ENCODE data around the gene GRIK1.

The GRIK1 gene

GRCh38 chr21:29793712-29794111 is 146.1 kb downstream of the GRIK1 start:
- no peaks in the 10 kb centered on the region for H3K4me1 Mint-ChIP-seq
- H3K9me3 Mint-ChIP-seq: peaks cover 6% of the 10 kb centered on the region
- DNase-seq (ENCODE audit: low spot score in 2 of 2) (no peak), ATAC-seq (no peak)
- no peak overlapping the region for H3K4me3 Mint-ChIP-seq
- H3K36me3 Mint-ChIP-seq: no peaks in the 10 kb centered on the region
- no peak overlapping the region for H3K27ac Mint-ChIP-seq

GRCh38 chr21:29789393-29789792 is 150.4 kb downstream of the GRIK1 start:
- Mint-ChIP-seq H3K36me3 (no peaks in the 10 kb centered on the region), H3K9me3 (peaks cover 10% of the 10 kb centered on the region), H3K4me3 (no peak overlapping the region), H3K27ac (no peak overlapping the region), H3K4me1 (no peaks in the 10 kb centered on the region)
- ATAC-seq (no peak), DNase-seq (ENCODE audit: low spot score in 2 of 2) (no peak)

GRCh38 chr21:29788752-29789151 is 151.0 kb downstream of the GRIK1 start:
- no peaks in the 10 kb centered on the region for H3K36me3 Mint-ChIP-seq
- ATAC-seq (no peak), DNase-seq (ENCODE audit: low spot score in 2 of 2) (no peak)
- H3K27ac Mint-ChIP-seq: no peak overlapping the region
- H3K4me3 Mint-ChIP-seq: no peak overlapping the region
- H3K4me1 Mint-ChIP-seq: no peaks in the 10 kb centered on the region
- H3K9me3 Mint-ChIP-seq: peaks cover 10% of the 10 kb centered on the region

- Mint-ChIP-seq H3K4me1 (no peaks in the 10 kb centered on the region), H3K9me3 (peaks cover 10% of the 10 kb centered on the region), H3K36me3 (no peaks in the 10 kb centered on the region), H3K4me3 (no peak overlapping the region), H3K27ac (no peak overlapping the region)
- DNase-seq (ENCODE audit: low spot score in 2 of 2): no peak
- no peak for ATAC-seq
Observed at GRCh38 chr21:29787361-29787909, 152.4 kb downstream of the GRIK1 start.

GRCh38 chr21:29786496-29787360 is 153.1 kb downstream of the GRIK1 start:
- H3K4me3 Mint-ChIP-seq: no peak overlapping the region
- no peak for DNase-seq (ENCODE audit: low spot score in 2 of 2)
- H3K4me1 Mint-ChIP-seq: no peaks in the 10 kb centered on the region
- no peak for ATAC-seq
- H3K27ac Mint-ChIP-seq: no peak overlapping the region
- peaks cover 10% of the 10 kb centered on the region for H3K9me3 Mint-ChIP-seq
- H3K36me3 Mint-ChIP-seq: no peaks in the 10 kb centered on the region

- Mint-ChIP-seq H3K27ac (no peak overlapping the region), H3K4me3 (no peak overlapping the region), H3K36me3 (no peaks in the 10 kb centered on the region), H3K9me3 (peaks cover 3% of the 10 kb centered on the region), H3K4me1 (no peaks in the 10 kb centered on the region)
- no peak for DNase-seq (ENCODE audit: low spot score in 2 of 2)
- ATAC-seq: no peak
Observed at GRCh38 chr21:29777160-29777559, 162.6 kb downstream of the GRIK1 start.

GRCh38 chr21:29775462-29775861 is 164.3 kb downstream of the GRIK1 start:
- Mint-ChIP-seq H3K27ac (no peak overlapping the region), H3K36me3 (no peaks in the 10 kb centered on the region), H3K4me3 (no peak overlapping the region), H3K4me1 (no peaks in the 10 kb centered on the region), H3K9me3 (no peaks in the 10 kb centered on the region)
- no peak for DNase-seq (ENCODE audit: low spot score in 2 of 2)
- ATAC-seq: no peak

- Mint-ChIP-seq H3K9me3 (peaks cover 7% of the 10 kb centered on the region), H3K4me3 (no peak overlapping the region), H3K36me3 (no peaks in the 10 kb centered on the region), H3K27ac (no peak overlapping the region), H3K4me1 (no peaks in the 10 kb centered on the region)
- DNase-seq (ENCODE audit: low spot score in 2 of 2) (no peak), ATAC-seq (no peak)
Observed at GRCh38 chr21:29771491-29772066, 168.2 kb downstream of the GRIK1 start.

- ATAC-seq (no peak), DNase-seq (ENCODE audit: low spot score in 2 of 2) (no peak)
- Mint-ChIP-seq H3K36me3 (no peaks in the 10 kb centered on the region), H3K4me1 (no peaks in the 10 kb centered on the region), H3K27ac (no peak overlapping the region), H3K4me3 (no peak overlapping the region), H3K9me3 (peaks cover 4% of the 10 kb centered on the region)
Observed at GRCh38 chr21:29763674-29764073, 176.1 kb downstream of the GRIK1 start.

- H3K36me3 Mint-ChIP-seq: no peaks in the 10 kb centered on the region
- no peak for ATAC-seq
- no peak overlapping the region for H3K27ac Mint-ChIP-seq
- H3K4me1 Mint-ChIP-seq: no peaks in the 10 kb centered on the region
- H3K4me3 Mint-ChIP-seq: no peak overlapping the region
- no peak for DNase-seq (ENCODE audit: low spot score in 2 of 2)
- H3K9me3 Mint-ChIP-seq: peaks cover 2% of the 10 kb centered on the region
Observed at GRCh38 chr21:29762570-29763082, 177.2 kb downstream of the GRIK1 start.

- Mint-ChIP-seq H3K9me3 (no peaks in the 10 kb centered on the region), H3K36me3 (no peaks in the 10 kb centered on the region), H3K4me1 (no peaks in the 10 kb centered on the region), H3K4me3 (no peak overlapping the region), H3K27ac (no peak overlapping the region)
- no peak for DNase-seq (ENCODE audit: low spot score in 2 of 2)
- ATAC-seq: no peak
Observed at GRCh38 chr21:29753216-29753615, 186.6 kb downstream of the GRIK1 start.

GRCh38 chr21:29751473-29752185 is 188.2 kb downstream of the GRIK1 start:
- no peak overlapping the region for H3K27ac Mint-ChIP-seq
- no peak overlapping the region for H3K4me3 Mint-ChIP-seq
- H3K36me3 Mint-ChIP-seq: no peaks in the 10 kb centered on the region
- H3K4me1 Mint-ChIP-seq: no peaks in the 10 kb centered on the region
- ATAC-seq: no peak
- no peak for DNase-seq (ENCODE audit: low spot score in 2 of 2)
- H3K9me3 Mint-ChIP-seq: no peaks in the 10 kb centered on the region

GRCh38 chr21:29749957-29750356 is 189.8 kb downstream of the GRIK1 start:
- DNase-seq (ENCODE audit: low spot score in 2 of 2) (no peak), ATAC-seq (no peak)
- H3K4me3 Mint-ChIP-seq: no peak overlapping the region
- H3K27ac Mint-ChIP-seq: no peak overlapping the region
- no peaks in the 10 kb centered on the region for H3K9me3 Mint-ChIP-seq
- H3K36me3 Mint-ChIP-seq: no peaks in the 10 kb centered on the region
- no peaks in the 10 kb centered on the region for H3K4me1 Mint-ChIP-seq

GRCh38 chr21:29749223-29749622 is 190.6 kb downstream of the GRIK1 start:
- Mint-ChIP-seq H3K4me3 (no peak overlapping the region), H3K27ac (no peak overlapping the region), H3K4me1 (no peaks in the 10 kb centered on the region), H3K36me3 (no peaks in the 10 kb centered on the region), H3K9me3 (no peaks in the 10 kb centered on the region)
- ATAC-seq: no peak
- no peak for DNase-seq (ENCODE audit: low spot score in 2 of 2)

- ATAC-seq (no peak), DNase-seq (ENCODE audit: low spot score in 2 of 2) (no peak)
- no peaks in the 10 kb centered on the region for H3K36me3 Mint-ChIP-seq
- no peak overlapping the region for H3K27ac Mint-ChIP-seq
- no peaks in the 10 kb centered on the region for H3K9me3 Mint-ChIP-seq
- H3K4me3 Mint-ChIP-seq: no peak overlapping the region
- no peaks in the 10 kb centered on the region for H3K4me1 Mint-ChIP-seq
Observed at GRCh38 chr21:29748391-29749167, 191.2 kb downstream of the GRIK1 start.
